ENCODE data around the gene BCLAF1.
"Not testable (repeated sequence)": the region's sequence is repeated elsewhere in the genome, so short reads cannot be mapped to it uniquely, and the experiment has no call there.

Gene BCLAF1

DNA sequence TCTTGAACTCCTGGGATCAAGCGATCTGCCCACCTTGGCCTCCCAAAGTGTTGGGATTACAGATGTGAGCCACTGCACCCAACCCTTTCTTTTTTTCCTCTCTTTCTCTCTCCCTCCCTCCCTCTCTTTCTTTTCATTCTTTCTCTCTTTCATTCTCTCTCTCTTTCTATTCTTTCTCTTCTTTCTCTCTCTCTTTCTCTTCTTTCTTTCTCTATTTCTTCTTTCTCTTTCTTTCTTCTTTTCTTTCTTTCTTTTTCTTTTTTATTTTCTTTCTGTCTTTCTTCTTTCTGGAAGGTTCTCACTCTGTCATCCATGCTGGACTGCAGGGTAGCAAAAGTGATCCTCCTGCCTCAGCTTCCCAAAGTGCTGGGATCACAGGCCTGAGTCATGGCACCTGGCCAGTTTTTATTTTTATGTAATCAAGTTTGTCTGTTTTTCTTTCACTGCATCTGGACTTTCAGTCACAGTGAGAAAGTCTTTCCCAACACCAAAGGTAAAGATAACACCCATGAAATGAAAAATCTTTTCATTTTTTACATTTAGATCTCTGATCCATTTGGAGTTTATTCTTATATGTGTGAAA, 20.2 kb upstream of the BCLAF1 start:
- Histone ChIP-seq H3K27ac (replicated peaks) (no peak overlapping the region), H3K27me3 (ENCODE audit: insufficient read depth, poor library complexity, severe bottlenecking) (peaks cover 2% of the 10 kb centered on the region), H3K4me3 (replicated peaks; ENCODE audit: insufficient read depth, low read length) (no peak overlapping the region)
- TF ChIP-seq, protein P1, sequence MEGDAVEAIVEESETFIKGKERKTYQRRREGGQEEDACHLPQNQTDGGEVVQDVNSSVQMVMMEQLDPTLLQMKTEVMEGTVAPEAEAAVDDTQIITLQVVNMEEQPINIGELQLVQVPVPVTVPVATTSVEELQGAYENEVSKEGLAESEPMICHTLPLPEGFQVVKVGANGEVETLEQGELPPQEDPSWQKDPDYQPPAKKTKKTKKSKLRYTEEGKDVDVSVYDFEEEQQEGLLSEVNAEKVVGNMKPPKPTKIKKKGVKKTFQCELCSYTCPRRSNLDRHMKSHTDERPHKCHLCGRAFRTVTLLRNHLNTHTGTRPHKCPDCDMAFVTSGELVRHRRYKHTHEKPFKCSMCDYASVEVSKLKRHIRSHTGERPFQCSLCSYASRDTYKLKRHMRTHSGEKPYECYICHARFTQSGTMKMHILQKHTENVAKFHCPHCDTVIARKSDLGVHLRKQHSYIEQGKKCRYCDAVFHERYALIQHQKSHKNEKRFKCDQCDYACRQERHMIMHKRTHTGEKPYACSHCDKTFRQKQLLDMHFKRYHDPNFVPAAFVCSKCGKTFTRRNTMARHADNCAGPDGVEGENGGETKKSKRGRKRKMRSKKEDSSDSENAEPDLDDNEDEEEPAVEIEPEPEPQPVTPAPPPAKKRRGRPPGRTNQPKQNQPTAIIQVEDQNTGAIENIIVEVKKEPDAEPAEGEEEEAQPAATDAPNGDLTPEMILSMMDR (IDR thresholded peaks at IDR 0.05; ENCODE audit: insufficient read depth, low read length), result no peak
- TF ChIP-seq SPI1 (IDR thresholded peaks at IDR 0.05; ENCODE audit: borderline replicate concordance, low read depth) (no peak), GABPA (IDR thresholded peaks at IDR 0.05; ENCODE audit: low read depth) (no peak), POLR2AphosphoS5 (IDR thresholded peaks at IDR 0.05; ENCODE audit: low read depth) (no peak)
- TF ChIP-seq, protein P2, sequence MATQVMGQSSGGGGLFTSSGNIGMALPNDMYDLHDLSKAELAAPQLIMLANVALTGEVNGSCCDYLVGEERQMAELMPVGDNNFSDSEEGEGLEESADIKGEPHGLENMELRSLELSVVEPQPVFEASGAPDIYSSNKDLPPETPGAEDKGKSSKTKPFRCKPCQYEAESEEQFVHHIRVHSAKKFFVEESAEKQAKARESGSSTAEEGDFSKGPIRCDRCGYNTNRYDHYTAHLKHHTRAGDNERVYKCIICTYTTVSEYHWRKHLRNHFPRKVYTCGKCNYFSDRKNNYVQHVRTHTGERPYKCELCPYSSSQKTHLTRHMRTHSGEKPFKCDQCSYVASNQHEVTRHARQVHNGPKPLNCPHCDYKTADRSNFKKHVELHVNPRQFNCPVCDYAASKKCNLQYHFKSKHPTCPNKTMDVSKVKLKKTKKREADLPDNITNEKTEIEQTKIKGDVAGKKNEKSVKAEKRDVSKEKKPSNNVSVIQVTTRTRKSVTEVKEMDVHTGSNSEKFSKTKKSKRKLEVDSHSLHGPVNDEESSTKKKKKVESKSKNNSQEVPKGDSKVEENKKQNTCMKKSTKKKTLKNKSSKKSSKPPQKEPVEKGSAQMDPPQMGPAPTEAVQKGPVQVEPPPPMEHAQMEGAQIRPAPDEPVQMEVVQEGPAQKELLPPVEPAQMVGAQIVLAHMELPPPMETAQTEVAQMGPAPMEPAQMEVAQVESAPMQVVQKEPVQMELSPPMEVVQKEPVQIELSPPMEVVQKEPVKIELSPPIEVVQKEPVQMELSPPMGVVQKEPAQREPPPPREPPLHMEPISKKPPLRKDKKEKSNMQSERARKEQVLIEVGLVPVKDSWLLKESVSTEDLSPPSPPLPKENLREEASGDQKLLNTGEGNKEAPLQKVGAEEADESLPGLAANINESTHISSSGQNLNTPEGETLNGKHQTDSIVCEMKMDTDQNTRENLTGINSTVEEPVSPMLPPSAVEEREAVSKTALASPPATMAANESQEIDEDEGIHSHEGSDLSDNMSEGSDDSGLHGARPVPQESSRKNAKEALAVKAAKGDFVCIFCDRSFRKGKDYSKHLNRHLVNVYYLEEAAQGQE (IDR thresholded peaks at IDR 0.05; ENCODE audit: insufficient replicate concordance, low read depth), result no peak
- DNase-seq (ENCODE audit: low read depth in 1 of 2, low spot score in 1 of 2), result no peak

DNA sequence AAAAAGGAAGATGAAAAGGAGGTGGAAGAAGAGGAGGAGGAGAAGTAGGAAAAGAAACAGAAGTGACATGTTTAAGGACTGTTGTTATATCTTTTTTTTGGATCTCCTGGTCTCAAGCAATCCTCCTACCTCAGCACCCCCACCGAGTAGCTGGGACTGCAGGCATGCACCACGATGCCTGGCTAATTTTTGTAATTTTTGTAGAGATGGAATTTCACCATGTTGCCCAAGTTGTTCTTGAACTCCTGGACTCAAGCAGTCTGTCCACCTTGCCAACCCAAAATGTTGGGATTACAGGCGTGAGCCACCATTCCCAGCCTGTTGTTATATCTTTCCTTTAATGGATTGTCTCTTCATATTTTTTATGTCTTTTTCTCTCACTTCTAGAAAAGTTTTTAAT, 19.5 kb upstream of the BCLAF1 start:
- peaks cover 2% of the 10 kb centered on the region for H3K27me3 ChIP-seq (ENCODE audit: insufficient read depth, poor library complexity, severe bottlenecking)
- no peak for DNase-seq (ENCODE audit: low read depth in 1 of 2, low spot score in 1 of 2)
- no peak for TF ChIP-seq GABPA (IDR thresholded peaks at IDR 0.05; ENCODE audit: low read depth)
- TF ChIP-seq, protein P2 (IDR thresholded peaks at IDR 0.05; ENCODE audit: insufficient replicate concordance, low read depth), result no peak
- TF ChIP-seq, protein P1 (IDR thresholded peaks at IDR 0.05; ENCODE audit: insufficient read depth, low read length), result no peak
- no peak for TF ChIP-seq SPI1 (IDR thresholded peaks at IDR 0.05; ENCODE audit: borderline replicate concordance, low read depth)
- TF ChIP-seq POLR2AphosphoS5 (IDR thresholded peaks at IDR 0.05; ENCODE audit: low read depth), result no peak
- H3K4me3 ChIP-seq (replicated peaks; ENCODE audit: insufficient read depth, low read length), result no peak overlapping the region
- no peak overlapping the region for H3K27ac ChIP-seq (replicated peaks)

DNA sequence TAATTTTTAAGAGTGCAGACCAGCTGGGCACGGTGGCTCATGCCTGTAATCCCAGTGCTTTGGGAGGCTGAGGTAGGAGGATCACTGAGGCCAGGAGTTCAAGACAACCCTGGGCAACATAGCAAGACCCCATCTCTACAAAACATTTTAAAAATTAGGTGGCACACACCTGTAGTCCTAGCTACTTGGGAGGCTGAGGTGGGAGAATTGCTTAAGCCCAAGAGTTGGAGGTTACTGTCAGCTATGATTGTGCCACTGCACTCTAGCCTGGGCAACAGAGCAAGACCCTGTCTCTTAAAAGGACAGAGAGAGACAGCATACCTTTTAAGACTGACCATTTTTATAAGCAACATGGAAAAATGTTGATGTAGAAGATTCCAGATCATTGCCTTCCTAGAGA, 18.8 kb upstream of the BCLAF1 start:
- H3K27me3 ChIP-seq (ENCODE audit: insufficient read depth, poor library complexity, severe bottlenecking); H3K4me3 ChIP-seq (replicated peaks; ENCODE audit: insufficient read depth, low read length); DNase-seq (ENCODE audit: low read depth in 1 of 2, low spot score in 1 of 2); H3K27ac ChIP-seq (replicated peaks): not testable (repeated sequence)

DNA sequence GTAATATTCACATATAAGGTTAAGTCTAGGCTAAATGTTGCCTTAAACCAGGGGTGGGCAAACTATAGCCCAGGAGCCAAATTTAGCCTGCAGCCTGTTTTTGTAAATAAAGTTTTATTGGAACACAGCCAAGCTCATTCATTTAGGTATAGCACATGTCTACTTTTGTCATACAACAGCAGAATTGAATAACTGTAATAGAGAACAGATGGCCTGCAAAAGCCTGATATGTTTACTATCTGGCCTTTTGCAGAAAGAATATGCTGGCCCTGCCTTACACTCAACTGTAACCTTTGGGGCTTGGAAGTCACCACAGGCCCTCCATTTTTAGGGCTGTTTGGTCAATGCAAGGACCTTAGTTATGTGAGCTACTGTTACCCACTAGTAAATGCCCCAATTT, 17.7 kb upstream of the BCLAF1 start:
- DNase-seq (ENCODE audit: low read depth in 1 of 2, low spot score in 1 of 2), result no peak
- H3K27ac ChIP-seq (replicated peaks), result no peak overlapping the region
- TF ChIP-seq GABPA (IDR thresholded peaks at IDR 0.05; ENCODE audit: low read depth) (no peak), POLR2AphosphoS5 (IDR thresholded peaks at IDR 0.05; ENCODE audit: low read depth) (no peak), SPI1 (IDR thresholded peaks at IDR 0.05; ENCODE audit: borderline replicate concordance, low read depth) (no peak)
- TF ChIP-seq, protein P2 (IDR thresholded peaks at IDR 0.05; ENCODE audit: insufficient replicate concordance, low read depth), result no peak
- TF ChIP-seq, protein P1 (IDR thresholded peaks at IDR 0.05; ENCODE audit: insufficient read depth, low read length), result no peak
- peaks cover 2% of the 10 kb centered on the region for H3K27me3 ChIP-seq (ENCODE audit: insufficient read depth, poor library complexity, severe bottlenecking)
- H3K4me3 ChIP-seq (replicated peaks; ENCODE audit: insufficient read depth, low read length), result no peak overlapping the region

Measured in HL-60 (cell line).